K562 treated with DMSO at 1 percent for 24 hours (cell line): Measurements from ENCODE around the gene VPS9D1. TPM values are rescaled to one million over a fixed set of nuclear protein-coding genes. Genes with fewer than 3 reads are reported as not detected.

Experiments
- total RNA-seq: library from RNA; unstranded; fragments of 300-600 nt; gene quantifications from 2 replicates; pipeline ENCODE4 v1.2.3, GENCODE V29; 2022; ENCODE audit warnings: low read depth; ENCODE audit not compliant: insufficient read depth

The VPS9D1 gene
- 22.4 and 26.3 TPM in 2 replicates for total RNA-seq

DNA sequence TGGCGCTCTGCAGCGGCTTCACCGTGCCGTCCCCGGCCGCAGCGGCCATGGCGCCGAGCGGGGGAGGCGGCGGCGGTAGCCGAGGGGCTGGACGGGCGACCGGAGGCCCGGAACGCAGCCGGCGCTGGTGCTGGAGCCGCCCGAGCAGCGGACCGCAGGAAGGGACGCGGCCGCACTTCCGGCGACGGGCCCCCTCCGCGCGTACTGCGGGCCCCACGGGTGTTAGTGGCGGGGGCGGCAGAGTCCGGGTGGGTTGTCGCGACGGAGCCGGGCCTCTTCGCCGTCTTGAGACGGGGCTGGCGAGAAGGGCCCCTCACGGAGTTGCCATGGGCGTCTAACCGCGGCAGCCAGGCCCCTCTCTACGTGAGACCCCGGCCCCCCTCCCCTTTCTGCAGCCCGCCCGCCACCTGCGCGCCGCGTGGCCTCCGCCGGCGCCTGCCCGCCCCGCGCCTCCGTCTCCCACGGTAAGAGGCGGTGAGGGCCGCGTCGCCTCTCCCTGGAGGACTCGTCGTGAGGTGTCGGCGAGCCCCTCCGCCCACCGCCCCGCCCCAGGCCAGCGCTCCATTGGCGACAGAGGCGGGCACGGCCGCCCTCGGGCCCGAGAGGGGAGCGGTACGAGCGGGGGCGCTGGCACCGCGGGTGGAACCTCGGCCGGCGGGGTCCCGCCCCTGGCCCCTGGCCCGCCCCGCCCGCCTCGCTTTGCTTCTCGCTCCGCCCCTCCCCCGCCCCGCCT lies at the start of gene VPS9D1, which contains the start of gene ZNF276:
TSS of gene VPS9D1 (minus strand) at position 86 of the 733 bp plus-strand sequence. CDS start at position 49, 37 bp downstream.
TSS of gene ZNF276 (plus strand) at position 725 of the 733 bp plus-strand sequence. CDS start 104 bp downstream, outside the sequence.

DNA sequence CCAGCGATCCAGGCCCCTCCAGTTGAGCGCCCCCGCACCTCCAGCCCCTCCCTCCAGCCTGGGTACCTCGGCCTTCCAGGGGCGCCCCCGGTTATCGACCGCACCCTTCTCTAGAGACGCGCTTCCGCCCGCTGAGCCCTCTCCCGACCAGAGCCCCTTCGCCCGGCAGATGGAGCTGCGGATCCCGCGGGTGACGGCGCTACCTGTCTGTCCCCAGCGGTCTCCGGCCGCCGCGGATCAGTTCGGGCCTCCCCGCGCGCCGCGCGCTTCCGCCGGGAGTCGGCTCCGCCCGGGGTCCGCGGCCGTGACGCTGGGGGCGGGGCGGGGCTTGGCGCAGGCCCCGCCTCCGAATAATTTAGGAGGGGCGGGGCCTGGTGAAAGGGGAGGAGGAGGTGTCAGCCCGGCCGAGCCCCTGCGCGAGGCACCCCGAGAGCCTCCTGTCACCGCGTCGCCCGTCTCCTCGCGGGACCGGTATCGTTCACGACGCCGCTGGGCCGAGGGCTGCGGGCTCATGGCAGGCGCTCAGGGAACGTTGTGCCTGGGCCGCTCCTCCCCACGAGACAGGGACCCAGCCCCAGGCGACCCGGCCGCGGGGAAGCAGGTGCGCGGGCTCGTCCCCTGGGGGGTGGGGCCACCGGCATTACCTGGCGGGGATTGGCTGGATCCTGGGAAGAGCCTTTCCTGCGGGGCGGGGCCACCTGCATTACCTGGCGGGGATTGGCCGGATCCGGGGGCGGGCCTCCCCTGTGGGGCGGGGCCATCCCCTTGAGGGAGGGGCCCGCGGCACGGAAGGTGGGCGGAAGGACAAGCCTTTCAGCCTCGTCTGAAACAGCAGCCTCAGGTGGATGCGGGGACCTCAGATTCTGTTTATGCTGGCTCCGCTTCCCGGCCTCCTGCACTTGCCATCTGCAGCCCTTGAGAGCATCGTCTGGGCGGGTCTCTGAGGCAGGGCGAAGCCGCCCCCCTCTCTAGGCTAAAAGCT lies 19.0 kb downstream of the VPS9D1 start, which contains the start of gene SPATA2L:
TSS of gene SPATA2L (minus strand) at position 281 of the 982 bp plus-strand sequence. CDS start 473 bp downstream, outside the sequence.

GRCh38 chr16:89686520-89687091 lies 34.1 kb downstream of the VPS9D1 start, which contains the start of gene CDK10:
TSS of gene CDK10 (plus strand) at chr16:89686689. CDS start at chr16:89686711, 22 bp downstream.

DNA sequence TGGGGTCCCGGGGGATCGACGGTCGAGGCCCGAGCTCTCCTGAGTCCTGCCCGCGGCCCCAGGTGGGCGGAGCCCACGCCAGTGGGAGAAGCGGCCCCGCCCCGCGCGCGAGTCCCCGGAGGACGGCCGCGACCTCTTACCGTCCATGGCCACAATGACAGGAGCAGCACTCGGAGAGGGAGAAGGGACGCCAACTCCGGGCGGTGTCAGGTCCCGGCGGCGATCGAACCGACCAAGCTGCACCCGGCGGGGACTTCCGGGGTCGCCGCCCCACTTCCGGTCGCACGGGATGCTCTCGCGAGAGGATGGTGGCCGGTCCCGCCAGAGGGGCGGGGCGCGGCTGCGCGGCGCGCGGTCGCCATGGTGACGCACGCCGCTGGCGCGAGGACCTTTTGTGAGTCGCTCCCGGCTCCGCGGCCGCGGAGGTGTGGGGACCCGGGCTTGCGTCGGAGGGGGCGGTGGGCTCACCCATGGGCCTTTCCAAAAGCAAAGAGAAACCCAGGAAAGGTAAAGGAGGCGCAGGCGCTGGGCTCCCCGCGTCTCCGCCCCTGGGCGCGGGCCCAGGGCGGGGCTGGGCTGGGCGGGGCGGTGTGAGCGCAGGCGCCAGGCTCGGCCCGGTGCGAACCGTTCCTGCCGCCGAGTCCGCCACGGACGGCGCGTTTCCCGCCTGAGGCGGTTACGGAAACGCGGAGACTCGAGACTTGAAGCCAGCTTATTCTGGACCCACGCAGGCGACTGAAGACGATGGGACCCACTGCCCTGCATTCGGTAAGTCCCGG lies 63.1 kb downstream of the VPS9D1 start, which contains the start of the genes CHMP1A and SPATA33:
TSS of gene CHMP1A (minus strand) at position 267 of the 779 bp plus-strand sequence. CDS start at position 147, 120 bp downstream.
TSS of gene SPATA33 (plus strand) at position 395 of the 779 bp plus-strand sequence. CDS start at position 471, 76 bp downstream.

Other genes starting within 250 kb of the VPS9D1 start
- gene ANKRD11, start 230.3 kb downstream of the VPS9D1 start, total RNA-seq = 112 and 116 TPM in 2 replicates
- 67.3 and 86.4 TPM in 2 replicates for gene SPG7, start 212.5 kb downstream of the VPS9D1 start, total RNA-seq
- 12,285 and 13,919 TPM in 2 replicates for gene RPL13, start 160.2 kb downstream of the VPS9D1 start, total RNA-seq
- 2.4 and 4.2 TPM in 2 replicates for gene CPNE7, start 145.1 kb downstream of the VPS9D1 start, total RNA-seq
- 1.6 TPM in 1 of 2 replicates, not detected in the other for gene DPEP1, start 107.3 kb downstream of the VPS9D1 start, total RNA-seq
- gene CHMP1A, start 63.2 kb downstream of the VPS9D1 start, total RNA-seq = 94.2 and 99.1 TPM in 2 replicates
- 9.0 and 9.8 TPM in 2 replicates for gene SPATA33, start 63.1 kb downstream of the VPS9D1 start, total RNA-seq
- gene CDK10, start 34.2 kb downstream of the VPS9D1 start, total RNA-seq = 25.9 and 38.1 TPM in 2 replicates
- 28.2 and 29.0 TPM in 2 replicates for gene SPATA2L, start 19.2 kb downstream of the VPS9D1 start, total RNA-seq
- 19.5 and 21.9 TPM in 2 replicates for gene ZNF276, start 639 bp upstream of the VPS9D1 start, total RNA-seq
- gene FANCA, start 95.7 kb upstream of the VPS9D1 start, total RNA-seq = 34.8 and 36.8 TPM in 2 replicates
- 5.4 and 8.0 TPM in 2 replicates for gene SPIRE2, start 107.6 kb upstream of the VPS9D1 start, total RNA-seq
- gene TCF25, start 152.7 kb upstream of the VPS9D1 start, total RNA-seq = 111 and 127 TPM in 2 replicates
- 7.9 and 10.0 TPM in 2 replicates for gene MC1R, start 198.0 kb upstream of the VPS9D1 start, total RNA-seq
- gene TUBB3, start 202.4 kb upstream of the VPS9D1 start, total RNA-seq = 34.1 and 38.8 TPM in 2 replicates
- 75.0 and 80.1 TPM in 2 replicates for gene DEF8, start 227.9 kb upstream of the VPS9D1 start, total RNA-seq